ENCODE data around the gene PTPRE.

PTPRE gene

GRCh38 chr10:128056303-128057050, 149.6 kb downstream of the PTPRE start:
- no peak for DNase-seq

- no peak for DNase-seq
Observed at GRCh38 chr10:128058106-128058749, 151.3 kb downstream of the PTPRE start.

GRCh38 chr10:128058750-128059134, 151.8 kb downstream of the PTPRE start:
- no peak for DNase-seq

- DNase-seq = no peak
Observed at GRCh38 chr10:128059266-128059981, 152.5 kb downstream of the PTPRE start.

GRCh38 chr10:128059982-128060293, 153.0 kb downstream of the PTPRE start:
- no peak for DNase-seq

GRCh38 chr10:128060341-128061250, 153.7 kb downstream of the PTPRE start:
- DNase-seq = no peak

GRCh38 chr10:128061306-128062300, 154.7 kb downstream of the PTPRE start:
- DNase-seq = no peak

- DNase-seq = no peak
Observed at GRCh38 chr10:128062331-128062880, 155.5 kb downstream of the PTPRE start.

GRCh38 chr10:128062881-128063563, 156.1 kb downstream of the PTPRE start:
- DNase-seq = peak in 3 of 56 donors; percentile 9 to 39 (median 23)

- no peak for DNase-seq
Observed at GRCh38 chr10:128063736-128064107, 156.8 kb downstream of the PTPRE start.

GRCh38 chr10:128064108-128064969, 157.4 kb downstream of the PTPRE start:
- DNase-seq = peak in 46 of 56 donors; percentile 11 to 83 (median 54)

GRCh38 chr10:128064970-128065580, 158.2 kb downstream of the PTPRE start:
- no peak for DNase-seq

GRCh38 chr10:128065881-128066534, 159.1 kb downstream of the PTPRE start:
- no peak for DNase-seq

- no peak for DNase-seq
Observed at GRCh38 chr10:128066870-128067382, 160.0 kb downstream of the PTPRE start.

GRCh38 chr10:128067691-128068397, 160.9 kb downstream of the PTPRE start:
- no peak for DNase-seq

Data from amygdala (tissue), 56 donors.